Hepatocyte (in vitro differentiated cells): Measurements from ENCODE around the gene CD3E. TPM values are rescaled to one million over a fixed set of nuclear protein-coding genes. Genes with fewer than 3 reads are reported as not detected.
A peak's percentile ranks its signal among the peaks of the same experiment; 100 is the strongest.

Experiments used
- DNase-seq: peaks from one replicate; pipeline ENCODE4 v3.0.0-alpha.2; 2016; ENCODE audit warnings: low spot score
- H2AFZ ChIP-seq: fragments of 200-600 bp; sonication (generic); 2 replicates; pipeline ENCODE4 v1.6.0; 2016; ENCODE audit warnings: antibody characterized with exemption, mild to moderate bottlenecking
- H3K27ac ChIP-seq: fragments of 200-600 bp; sonication (generic); 2 replicates; pipeline ENCODE4 v1.5.1; 2016; ENCODE audit warnings: mild to moderate bottlenecking
- H3K27me3 ChIP-seq: fragments of 200-600 bp; sonication (generic); 2 replicates; pipeline ENCODE4 v1.6.1; 2016
- H3K36me3 ChIP-seq: fragments of 200-600 bp; sonication (generic); replicated peaks from 2 replicates; pipeline ENCODE4 v1.5.1; 2016; ENCODE audit warnings: low read depth; ENCODE audit not compliant: insufficient read depth
- H3K4me1 ChIP-seq: fragments of 200-600 bp; sonication (generic); 2 replicates; pipeline ENCODE4 v1.5.1; 2016; ENCODE audit warnings: mild to moderate bottlenecking, moderate library complexity; ENCODE audit not compliant: insufficient read depth
- H3K4me2 ChIP-seq: fragments of 200-600 bp; sonication (generic); 2 replicates; pipeline ENCODE4 v1.6.0; 2016
- H3K4me3 ChIP-seq: fragments of 200-600 bp; sonication (generic); 2 replicates; pipeline ENCODE4 v1.5.1; 2016; ENCODE audit warnings: mild to moderate bottlenecking
- H3K79me2 ChIP-seq: fragments of 200-600 bp; sonication (generic); 2 replicates; pipeline ENCODE4 v1.6.0; 2017; ENCODE audit warnings: mild to moderate bottlenecking
- H3K9me2 ChIP-seq: fragments of 200-600 bp; sonication (generic); replicated peaks from 2 replicates; pipeline ENCODE4 v1.6.0; 2017; ENCODE audit warnings: mild to moderate bottlenecking; ENCODE audit not compliant: insufficient read depth
- H3K9me3 ChIP-seq: fragments of 200-600 bp; sonication (generic); 2 replicates; pipeline ENCODE4 v1.5.1; 2016; ENCODE audit warnings: low read depth, mild to moderate bottlenecking
- H4K20me1 ChIP-seq: fragments of 200-600 bp; sonication (generic); 2 replicates; pipeline ENCODE4 v1.6.0; 2016; ENCODE audit warnings: mild to moderate bottlenecking; ENCODE audit not compliant: insufficient read depth, poor library complexity, severe bottlenecking
- EZH2 ChIP-seq: fragments of 200-600 bp; sonication (generic); IDR thresholded peaks from 2 replicates; pipeline ENCODE4 v1.6.1; 2016; ENCODE audit warnings: antibody characterized with exemption, mild to moderate bottlenecking, borderline replicate concordance
- EZH2phosphoT487 ChIP-seq: fragments of 200-600 bp; sonication (generic); IDR thresholded peaks from one replicate; pipeline ENCODE4 v1.6.1; 2018; ENCODE audit warnings: antibody characterized with exemption, mild to moderate bottlenecking, low read depth, moderate library complexity; ENCODE audit not compliant: unreplicated experiment, severe bottlenecking
- WGBS: methylation state at CpG from one replicate; pipeline ENCODE4 v1.1.6; 2016; ENCODE audit warnings: low lambda C conversion rate; ENCODE audit errors: missing lambda C conversion rate; 5-methylcytosine and 5-hydroxymethylcytosine counted together
- polyA plus RNA-seq: library from polyadenylated mRNA; unstranded; fragments of >200 nt; fragmentation: Nextera tagmentation; extraction: Ambion mirVana; gene quantifications from 2 replicates; pipeline ENCODE4 v1.2.1, GENCODE V29; 2016
- total RNA-seq: library from RNA; depleted of rRNA; stranded (reverse); fragments of >200 nt; gene quantifications from 2 replicates; pipeline ENCODE4 v1.2.3, GENCODE V29; 2014
- TF ChIP-seq, protein P1 (sequence below): fragments of 200-600 bp; sonication (generic); IDR thresholded peaks from 2 replicates; pipeline ENCODE4 v1.5.1; 2016; ENCODE audit warnings: antibody characterized with exemption, mild to moderate bottlenecking; ENCODE audit not compliant: poor library complexity

The CD3E gene
- total and polyA plus RNA-seq, 2 experiments from 2014 or later: not detected

DNA sequence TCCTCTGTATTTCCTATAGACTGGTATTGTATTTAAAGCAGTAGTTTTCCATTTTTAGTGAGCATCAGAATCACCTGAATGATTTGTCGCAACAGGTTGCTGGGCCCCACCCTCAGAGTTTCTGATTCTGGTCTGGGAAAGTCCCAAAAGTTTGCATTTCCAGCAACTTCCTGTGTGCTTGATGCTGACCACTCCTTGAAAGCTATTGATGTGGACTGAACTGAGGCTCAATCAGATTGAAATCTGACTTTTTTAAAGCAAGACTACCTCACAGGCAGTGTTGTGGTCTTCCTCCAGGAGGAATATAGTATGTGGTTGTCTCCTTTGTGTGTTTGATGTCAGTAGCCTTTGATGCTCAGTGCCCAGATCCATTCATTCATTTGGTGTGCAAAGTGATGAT is 23.2 kb upstream of the CD3E start:
- 88% methylated on average over 1 of the region's 1 CpG for WGBS
- Histone ChIP-seq H3K4me2 (no peak overlapping the region), H3K4me1 (peaks cover 4% of the 10 kb centered on the region), H3K9me2 (no peaks in the 10 kb centered on the region), H3K9me3 (no peaks in the 10 kb centered on the region), H3K27ac (no peak overlapping the region), H3K79me2 (no peaks in the 10 kb centered on the region), H3K36me3 (no peaks in the 10 kb centered on the region), H2AFZ (no peak overlapping the region), H3K27me3 (no peaks in the 10 kb centered on the region), H3K4me3 (no peak overlapping the region), H4K20me1 (no peaks in the 10 kb centered on the region)
- no peak for TF ChIP-seq EZH2phosphoT487
- TF ChIP-seq, protein P1, sequence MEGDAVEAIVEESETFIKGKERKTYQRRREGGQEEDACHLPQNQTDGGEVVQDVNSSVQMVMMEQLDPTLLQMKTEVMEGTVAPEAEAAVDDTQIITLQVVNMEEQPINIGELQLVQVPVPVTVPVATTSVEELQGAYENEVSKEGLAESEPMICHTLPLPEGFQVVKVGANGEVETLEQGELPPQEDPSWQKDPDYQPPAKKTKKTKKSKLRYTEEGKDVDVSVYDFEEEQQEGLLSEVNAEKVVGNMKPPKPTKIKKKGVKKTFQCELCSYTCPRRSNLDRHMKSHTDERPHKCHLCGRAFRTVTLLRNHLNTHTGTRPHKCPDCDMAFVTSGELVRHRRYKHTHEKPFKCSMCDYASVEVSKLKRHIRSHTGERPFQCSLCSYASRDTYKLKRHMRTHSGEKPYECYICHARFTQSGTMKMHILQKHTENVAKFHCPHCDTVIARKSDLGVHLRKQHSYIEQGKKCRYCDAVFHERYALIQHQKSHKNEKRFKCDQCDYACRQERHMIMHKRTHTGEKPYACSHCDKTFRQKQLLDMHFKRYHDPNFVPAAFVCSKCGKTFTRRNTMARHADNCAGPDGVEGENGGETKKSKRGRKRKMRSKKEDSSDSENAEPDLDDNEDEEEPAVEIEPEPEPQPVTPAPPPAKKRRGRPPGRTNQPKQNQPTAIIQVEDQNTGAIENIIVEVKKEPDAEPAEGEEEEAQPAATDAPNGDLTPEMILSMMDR: no peak
- TF ChIP-seq EZH2: no peak
- DNase-seq: no peak

DNA sequence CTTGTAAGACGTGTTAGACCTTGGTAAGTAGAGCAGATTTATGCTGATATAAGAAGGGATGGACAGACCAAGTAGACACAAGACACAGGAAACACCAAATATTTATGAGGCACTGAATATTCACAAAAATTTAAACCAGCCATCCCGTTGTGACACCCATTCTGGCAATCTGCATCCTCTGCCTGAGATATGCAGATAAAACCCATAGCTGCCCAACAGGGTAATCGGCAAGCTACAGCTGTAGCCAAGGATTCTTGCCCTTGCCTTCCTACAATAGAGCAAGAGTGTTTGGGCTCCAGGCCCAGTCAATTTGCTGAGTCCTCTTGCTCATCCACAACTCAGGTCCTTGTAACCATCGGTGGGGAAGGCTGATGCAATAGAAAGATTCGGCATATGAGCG is 21.9 kb upstream of the CD3E start:
- DNase-seq: no peak
- no peak overlapping the region for H3K27ac ChIP-seq

DNA sequence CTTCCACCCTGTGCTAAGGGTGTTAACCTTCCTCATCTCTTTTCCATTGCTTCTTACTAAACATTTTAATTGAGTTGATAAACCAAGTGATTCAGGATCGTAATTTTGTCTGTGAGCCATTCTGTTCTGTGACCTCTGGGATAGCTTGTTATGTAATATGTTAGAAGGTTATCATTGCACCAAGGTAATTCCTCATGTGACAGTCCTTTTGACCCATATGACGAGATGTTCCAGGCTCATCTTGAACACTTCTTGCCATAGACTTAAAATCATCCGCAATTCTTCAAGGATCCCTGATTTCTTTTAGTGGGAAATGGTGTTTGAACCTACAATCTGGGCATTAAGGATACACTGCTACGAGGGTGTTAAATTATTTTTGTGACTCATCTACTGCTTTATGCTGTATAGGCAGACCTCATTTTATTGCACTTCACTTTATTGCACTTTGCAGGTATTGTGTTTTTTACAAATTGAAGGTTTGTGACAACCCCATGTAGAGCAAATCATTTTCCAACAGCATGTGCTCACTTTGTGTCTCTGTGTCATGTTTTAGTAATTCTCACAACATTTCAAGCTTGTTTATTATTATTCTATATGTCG is 21.4 kb upstream of the CD3E start:
- Histone ChIP-seq H3K27ac (peak overlapping the region; percentile 26), H3K79me2 (no peaks in the 10 kb centered on the region), H2AFZ (no peak overlapping the region), H3K36me3 (no peaks in the 10 kb centered on the region), H3K4me1 (peaks cover 12% of the 10 kb centered on the region), H3K27me3 (no peaks in the 10 kb centered on the region), H3K9me2 (no peaks in the 10 kb centered on the region), H3K9me3 (no peaks in the 10 kb centered on the region), H4K20me1 (no peaks in the 10 kb centered on the region), H3K4me3 (no peak overlapping the region), H3K4me2 (no peak overlapping the region)
- 78% methylated on average over 5 of the region's 5 CpGs for WGBS
- TF ChIP-seq EZH2 (no peak), EZH2phosphoT487 (no peak)
- TF ChIP-seq, protein P1: no peak
- no peak for DNase-seq

More for the DNA sequence above, 21.9 kb upstream of the CD3E start:
- TF ChIP-seq EZH2phosphoT487 (no peak), EZH2 (no peak)
- TF ChIP-seq, protein P1: no peak
- H3K36me3 ChIP-seq: no peaks in the 10 kb centered on the region
- H4K20me1 ChIP-seq: no peaks in the 10 kb centered on the region
- H3K9me3 ChIP-seq: no peaks in the 10 kb centered on the region
- H3K9me2 ChIP-seq: no peaks in the 10 kb centered on the region
- H3K4me2 ChIP-seq: no peak overlapping the region
- H3K79me2 ChIP-seq: no peaks in the 10 kb centered on the region
- 72% methylated on average over 6 of the region's 6 CpGs for WGBS
- no peak overlapping the region for H3K4me3 ChIP-seq
- no peaks in the 10 kb centered on the region for H3K27me3 ChIP-seq
- peaks cover 8% of the 10 kb centered on the region for H3K4me1 ChIP-seq
- H2AFZ ChIP-seq: no peak overlapping the region
